NCI-H510A (cell line): ENCODE data around the gene MALAT1.

Experiments
- DNase-seq: peaks from one replicate; lab custom pipeline; 2025; lab: John Stamatoyannopoulos, UW

MALAT1 gene

GRCh38 chr11:65540290-65541092 is 41.6 kb downstream of the MALAT1 start:
- no peak for DNase-seq

DNA sequence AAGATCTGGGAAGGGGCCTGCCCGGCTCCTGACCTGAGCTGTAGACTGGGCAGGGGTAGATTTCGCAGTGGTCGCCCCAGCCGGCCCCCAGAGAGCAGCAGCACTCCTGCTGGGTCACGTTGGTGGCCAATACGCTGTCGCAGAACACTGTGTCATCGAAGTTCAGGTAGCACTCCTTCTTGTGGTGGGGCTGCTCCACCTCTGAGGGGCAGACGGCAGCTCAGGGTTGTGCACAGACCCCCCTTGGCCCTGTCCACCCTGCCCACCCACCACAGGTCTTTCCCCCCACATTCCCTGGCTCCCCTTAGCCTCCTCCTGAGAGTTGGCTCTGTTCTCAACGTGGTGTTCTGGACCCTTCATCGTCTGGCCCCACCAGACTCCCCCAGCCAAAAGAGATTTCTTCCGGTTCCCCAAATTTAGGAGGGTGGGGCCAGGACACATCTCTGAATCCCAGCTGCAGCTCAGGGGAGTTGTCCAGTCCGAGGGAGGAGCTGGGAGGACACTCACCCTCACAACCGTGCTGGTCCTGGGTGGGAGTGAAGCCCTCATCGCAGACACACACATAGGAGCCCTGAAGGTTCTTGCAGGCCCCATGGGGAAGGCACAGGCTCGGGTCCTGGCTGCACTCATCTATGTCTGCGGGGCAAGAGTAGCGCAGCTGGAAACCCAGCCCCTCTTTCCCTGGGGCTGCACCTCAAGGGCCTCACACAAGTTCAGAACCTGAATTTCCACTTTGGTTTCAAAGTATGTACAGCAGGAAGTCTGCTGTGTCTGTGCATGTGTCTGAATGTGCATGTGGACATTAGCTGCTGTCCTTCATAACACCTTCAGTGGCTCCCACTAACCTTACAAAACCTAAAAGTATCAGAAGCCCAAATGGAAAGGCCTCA is 42.5 kb downstream of the MALAT1 start:
- peak; percentile 56 for DNase-seq

- no peak for DNase-seq
Observed at GRCh38 chr11:65542738-65543390, 44.0 kb downstream of the MALAT1 start.

GRCh38 chr11:65545853-65546216 is 47.0 kb downstream of the MALAT1 start:
- DNase-seq = no peak

GRCh38 chr11:65546217-65546958 is 47.5 kb downstream of the MALAT1 start:
- peak; percentile 91 for DNase-seq

GRCh38 chr11:65547446-65548125 is 48.7 kb downstream of the MALAT1 start:
- no peak for DNase-seq

GRCh38 chr11:65548395-65548794 is 49.5 kb downstream of the MALAT1 start:
- no peak for DNase-seq

- DNase-seq = no peak
Observed at GRCh38 chr11:65549096-65549495, 50.3 kb downstream of the MALAT1 start.

GRCh38 chr11:65551572-65552387 is 52.9 kb downstream of the MALAT1 start:
- peak; percentile 85 for DNase-seq

GRCh38 chr11:65552388-65552951 is 53.6 kb downstream of the MALAT1 start:
- DNase-seq = no peak

- peak; percentile 87 for DNase-seq
Observed at GRCh38 chr11:65553301-65554001, 54.6 kb downstream of the MALAT1 start.

DNA sequence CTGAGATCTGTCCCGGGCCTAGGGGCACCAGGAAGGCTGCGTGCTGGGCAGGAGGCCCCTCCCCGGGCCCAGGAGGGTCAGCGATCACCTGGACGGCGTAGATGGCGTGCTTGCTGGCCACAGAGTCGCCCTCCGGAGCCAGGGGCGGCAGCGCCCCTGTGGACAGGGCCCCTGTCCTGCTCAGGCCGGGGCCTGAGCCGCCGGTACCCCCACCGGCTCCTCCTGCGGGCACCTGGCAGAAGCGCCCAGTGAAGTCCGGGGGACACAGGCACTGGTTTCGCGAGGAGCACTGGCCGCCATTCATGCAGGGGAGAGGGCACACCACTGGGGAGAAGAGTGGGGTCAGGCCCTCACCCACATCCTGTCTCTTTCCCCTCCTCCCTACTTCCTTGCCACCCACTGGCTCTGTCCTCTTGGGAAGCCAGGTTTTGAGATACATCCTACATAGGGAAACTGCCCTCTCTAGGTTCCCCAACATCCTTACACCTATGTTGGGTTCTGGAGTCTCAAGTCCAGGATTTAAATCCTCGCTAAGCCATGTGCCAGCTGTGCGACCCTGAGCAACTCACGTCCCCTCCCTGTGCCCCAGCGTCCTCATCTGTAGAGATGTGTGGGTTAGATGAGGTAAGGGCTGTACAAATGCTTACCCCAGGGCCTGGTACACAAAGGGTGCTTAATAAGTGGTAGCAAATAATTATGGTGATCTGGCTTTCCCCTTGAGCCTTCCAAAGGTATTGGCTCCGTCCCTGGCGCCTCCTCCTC is 55.4 kb downstream of the MALAT1 start:
- no peak for DNase-seq

GRCh38 chr11:65554842-65555430 is 56.1 kb downstream of the MALAT1 start:
- DNase-seq = no peak

GRCh38 chr11:65555693-65556231 is 56.9 kb downstream of the MALAT1 start:
- no peak for DNase-seq
